GM21723 (cell line): Measurements from ENCODE around the gene BEND3.
"Not testable (repeated sequence)": the region's sequence is repeated elsewhere in the genome, so short reads cannot be mapped to it uniquely, and the experiment has no call there.

Experiments
- ATAC-seq: cut with Tn5 transposase; IDR thresholded peaks from one replicate; pipeline ENCODE4 v1.9.1; 2021; ENCODE audit warnings: mild to moderate bottlenecking, moderate library complexity; ENCODE audit not compliant: unreplicated experiment

BEND3 gene

DNA sequence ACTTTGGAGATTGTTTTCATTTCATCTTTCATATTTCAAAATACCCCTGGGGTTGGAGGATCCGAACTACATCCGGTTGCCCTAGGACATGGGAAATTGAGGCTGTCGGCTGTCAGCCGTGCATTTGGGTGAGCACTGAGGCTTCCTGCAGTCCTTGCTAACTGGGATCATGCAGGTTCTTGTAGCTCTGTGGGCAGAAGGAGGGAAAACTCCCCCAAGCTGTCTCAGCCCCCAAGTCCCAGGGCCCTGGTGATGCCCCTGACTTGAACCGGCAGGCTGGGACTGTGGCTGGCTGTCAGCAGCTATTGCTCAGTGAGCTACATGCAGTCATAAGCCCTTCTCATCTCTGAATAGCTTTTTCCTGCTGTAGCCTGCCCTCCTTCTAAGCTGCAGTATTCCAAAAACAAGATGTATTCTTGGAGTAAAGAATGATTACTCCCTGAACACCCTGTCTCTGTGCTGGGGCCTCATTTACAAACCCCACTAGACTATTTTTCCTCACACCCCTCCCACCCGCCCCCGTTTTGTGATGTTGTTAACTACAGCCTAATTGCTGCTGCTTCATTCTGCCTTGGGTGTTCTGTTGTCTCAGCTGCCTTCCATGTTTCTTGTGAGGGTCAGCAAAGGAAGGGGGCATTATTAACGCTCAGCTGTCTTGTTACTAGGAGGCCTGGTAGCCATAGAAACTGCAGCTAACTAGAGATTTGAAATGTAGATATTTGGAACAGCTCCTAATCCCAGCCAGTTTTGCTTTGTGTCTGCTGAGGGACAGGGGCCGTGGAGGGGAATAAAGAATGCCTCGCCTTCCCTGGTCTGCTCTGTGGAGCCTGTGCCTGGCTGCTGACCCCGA, 69.3 kb downstream of the BEND3 start:
- ATAC-seq: no peak

DNA sequence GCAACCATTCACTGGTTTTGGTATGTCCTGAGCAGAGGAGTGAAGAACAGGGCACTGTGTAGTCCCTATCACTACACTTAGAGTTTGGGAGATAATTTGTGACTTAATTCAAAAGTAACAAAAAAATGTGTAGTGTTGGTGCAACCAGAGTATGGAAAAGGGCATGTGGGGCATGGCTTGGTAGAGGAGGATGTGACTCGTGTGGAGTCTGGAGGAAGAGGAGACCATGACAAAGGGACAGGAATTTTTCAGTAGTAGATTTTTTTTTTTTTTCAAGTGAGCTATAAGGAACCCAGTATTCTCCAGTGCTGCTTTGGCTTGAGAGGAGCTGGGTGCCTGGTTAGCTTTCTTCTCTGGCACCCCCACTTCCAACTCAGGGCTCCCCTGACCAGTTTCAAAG, 82.2 kb downstream of the BEND3 start:
- ATAC-seq: no peak

DNA sequence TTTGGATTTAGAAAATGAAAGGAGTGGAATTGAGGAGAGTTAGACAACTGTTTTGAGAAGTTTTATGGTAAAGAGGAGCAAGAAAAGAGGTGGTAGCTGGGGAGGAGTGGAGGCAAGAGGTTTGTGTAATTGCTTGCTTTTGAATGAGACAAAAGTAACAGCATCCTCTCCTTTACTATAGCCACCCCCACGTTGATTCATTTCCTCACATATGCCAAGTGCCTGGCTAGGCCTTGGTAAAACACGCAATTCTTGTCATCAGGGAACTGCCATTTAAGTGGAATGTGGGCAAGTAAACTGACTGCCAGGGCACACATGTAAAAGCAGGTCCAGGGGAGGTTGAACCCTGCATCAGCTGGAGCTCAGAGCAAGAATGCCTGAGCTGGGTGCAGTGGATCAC, 83.3 kb downstream of the BEND3 start:
- no peak for ATAC-seq

DNA sequence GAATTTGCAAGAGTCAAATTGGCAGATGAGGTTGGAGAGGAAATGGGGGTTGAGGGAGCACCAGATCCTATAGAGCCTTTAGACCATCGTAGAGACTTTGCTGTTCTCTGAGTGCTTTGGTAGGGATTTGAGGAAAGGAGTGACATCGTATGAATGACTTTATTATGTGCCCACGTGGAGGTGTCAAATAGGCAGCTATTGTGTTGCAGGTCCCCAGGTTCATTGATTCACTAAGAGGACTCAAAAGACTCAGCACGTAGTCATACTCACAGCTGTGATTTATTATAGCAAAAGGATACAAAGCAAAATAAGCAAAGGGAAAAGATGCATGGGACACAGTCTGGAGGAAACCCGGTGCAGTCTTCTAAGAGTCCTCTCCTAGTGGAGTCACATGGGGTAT, 85.2 kb downstream of the BEND3 start:
- no peak for ATAC-seq

DNA sequence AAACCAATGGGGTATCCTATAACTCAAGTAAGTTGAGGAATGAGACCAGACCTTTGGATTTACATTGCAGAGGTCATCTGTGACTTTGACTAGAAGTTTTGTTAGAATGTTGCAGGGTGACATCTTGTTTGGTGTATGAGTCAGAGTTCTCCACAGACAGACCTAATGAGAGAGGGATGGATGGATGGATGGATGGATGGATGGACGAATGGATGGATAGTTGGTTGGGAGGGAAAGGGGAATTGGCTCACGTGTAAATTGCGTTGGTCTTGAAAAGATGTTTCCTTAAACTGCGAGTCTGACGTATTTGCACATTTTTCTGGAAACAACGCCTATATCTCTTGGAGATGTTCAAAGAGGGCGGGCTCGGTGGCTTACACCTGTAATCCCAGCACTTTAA, 88.3 kb downstream of the BEND3 start:
- ATAC-seq: no peak

DNA sequence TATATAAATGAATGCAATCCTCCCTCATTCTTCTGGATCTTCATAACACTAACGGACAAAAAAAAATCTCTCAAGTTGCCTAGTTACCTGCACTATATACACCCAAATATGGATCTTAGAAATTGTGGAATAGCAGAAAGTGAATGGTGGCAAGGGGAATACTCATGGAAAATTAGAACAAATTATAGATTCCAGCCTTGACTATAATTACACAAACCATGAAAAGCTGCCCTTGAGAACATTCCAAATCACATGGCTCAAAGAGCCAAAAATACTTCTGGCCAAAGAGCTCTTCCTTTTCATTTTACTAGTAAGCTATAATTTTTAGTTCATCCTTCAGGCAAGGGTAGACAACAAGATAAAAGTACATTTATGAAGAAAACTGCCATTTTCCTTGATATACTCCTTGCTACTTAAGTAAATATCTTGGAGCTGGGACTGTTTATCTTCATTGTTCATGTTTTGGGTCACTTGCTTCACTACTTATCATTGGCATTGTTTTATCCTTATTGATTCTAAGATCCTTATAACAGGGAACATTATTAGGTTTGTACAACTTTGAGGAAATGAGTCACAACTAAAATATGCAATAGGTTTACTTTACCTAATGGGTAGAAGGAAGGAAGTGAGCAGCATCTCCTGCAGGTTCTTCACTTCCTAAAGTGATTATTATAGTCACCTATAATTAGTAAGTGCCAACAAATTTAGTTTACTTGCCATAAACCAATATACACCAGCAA, 93.7 kb downstream of the BEND3 start:
- no peak for ATAC-seq

DNA sequence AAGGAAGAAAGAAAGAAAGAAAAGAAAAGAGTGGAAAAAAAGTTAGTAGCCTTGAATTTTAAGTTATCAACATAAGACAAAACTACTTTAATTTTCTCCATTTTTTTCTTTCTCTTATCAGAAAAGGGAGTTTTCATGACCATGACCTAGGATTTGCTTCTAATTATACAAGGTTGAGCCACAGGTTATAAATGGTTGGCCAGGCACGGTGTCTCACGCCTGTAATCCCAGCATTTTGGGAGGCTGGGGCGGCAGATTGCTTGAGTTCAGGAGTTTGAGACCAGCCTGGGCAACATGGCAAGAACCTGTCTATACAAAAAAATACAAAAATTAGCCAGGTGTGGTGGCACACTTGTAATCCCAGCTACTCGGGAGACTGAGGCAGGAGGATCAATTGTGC, 95.1 kb downstream of the BEND3 start:
- no peak for ATAC-seq

DNA sequence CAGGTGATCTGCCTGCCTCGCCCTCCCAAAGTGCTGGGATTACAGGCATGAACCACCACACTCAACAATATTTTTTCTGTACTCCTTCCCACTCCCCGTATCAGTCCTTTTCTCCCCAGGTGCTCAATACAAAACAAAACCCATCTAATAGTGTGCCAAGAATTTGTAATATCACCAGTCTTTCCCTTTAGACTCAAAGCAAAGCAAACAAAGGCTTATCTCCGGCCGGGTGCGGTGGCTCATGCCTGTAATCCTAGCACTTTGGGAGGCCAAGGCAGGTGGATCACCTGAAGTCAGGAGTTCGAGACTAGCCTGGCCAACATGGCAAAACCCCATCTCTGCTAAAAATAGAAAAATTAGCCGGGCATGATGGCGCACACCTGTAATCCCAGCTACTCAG, 95.7 kb downstream of the BEND3 start:
- ATAC-seq: not testable (repeated sequence)

DNA sequence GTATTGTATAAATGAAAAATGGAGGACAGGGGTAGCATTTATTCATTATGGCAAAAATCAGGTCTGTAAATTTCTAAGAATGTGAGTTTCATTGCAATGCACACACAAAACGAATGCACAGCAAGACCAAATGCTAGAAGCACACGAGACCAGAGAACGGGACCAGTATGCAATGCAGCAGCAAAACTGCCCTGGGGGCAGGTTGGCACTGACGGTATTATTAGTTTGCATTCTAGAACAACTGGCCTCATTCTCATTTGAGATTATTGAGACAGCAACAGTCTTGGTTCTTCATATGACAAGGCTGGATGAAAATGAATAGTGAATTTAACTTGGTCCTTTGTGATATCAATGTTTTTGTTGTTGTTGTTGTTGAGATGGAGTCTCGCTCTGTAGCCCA, 96.3 kb downstream of the BEND3 start:
- no peak for ATAC-seq
